GM12874 (cell line): ENCODE results near the gene LDAH.

Experiments
- TF ChIP-seq, protein P1 (sequence below): IDR thresholded peaks from 2 replicates; pipeline ENCODE4 v1.5.1; 2011; ENCODE audit warnings: low read depth, mild to moderate bottlenecking, control low read depth, low read length, moderate library complexity; ENCODE audit not compliant: insufficient read depth

The LDAH gene

DNA sequence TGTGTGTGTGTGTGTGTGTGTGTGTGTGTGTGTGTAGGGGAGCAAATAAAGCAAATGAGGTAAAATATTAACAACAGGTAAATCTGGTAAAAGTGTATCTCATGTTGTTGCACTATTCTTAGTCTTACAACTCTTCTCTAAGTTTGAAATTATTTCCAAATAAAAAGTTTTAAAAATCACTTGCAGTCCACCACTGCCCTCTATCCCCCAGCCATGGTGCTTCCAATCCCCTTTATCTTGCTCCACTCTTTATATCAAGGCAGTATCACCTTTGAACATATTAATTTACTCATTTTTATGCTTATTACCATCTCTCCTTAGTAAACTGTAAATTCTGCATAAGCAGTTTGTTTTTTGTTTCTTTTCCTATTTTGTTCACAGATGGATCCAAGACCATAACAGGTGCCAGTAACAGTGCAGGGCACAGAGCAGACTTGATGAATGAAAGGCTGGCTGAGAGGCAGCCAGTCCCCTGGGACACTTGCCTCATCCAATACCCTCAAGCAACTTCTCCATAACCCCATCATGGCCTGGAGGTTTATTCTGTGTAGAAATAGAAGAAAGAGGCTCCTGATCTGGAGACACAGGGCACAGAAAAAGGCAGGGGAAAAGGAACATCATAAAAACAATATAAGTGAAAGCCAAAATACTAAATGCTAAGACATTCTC, 67.6 kb downstream of the LDAH start:
- TF ChIP-seq, protein P1, sequence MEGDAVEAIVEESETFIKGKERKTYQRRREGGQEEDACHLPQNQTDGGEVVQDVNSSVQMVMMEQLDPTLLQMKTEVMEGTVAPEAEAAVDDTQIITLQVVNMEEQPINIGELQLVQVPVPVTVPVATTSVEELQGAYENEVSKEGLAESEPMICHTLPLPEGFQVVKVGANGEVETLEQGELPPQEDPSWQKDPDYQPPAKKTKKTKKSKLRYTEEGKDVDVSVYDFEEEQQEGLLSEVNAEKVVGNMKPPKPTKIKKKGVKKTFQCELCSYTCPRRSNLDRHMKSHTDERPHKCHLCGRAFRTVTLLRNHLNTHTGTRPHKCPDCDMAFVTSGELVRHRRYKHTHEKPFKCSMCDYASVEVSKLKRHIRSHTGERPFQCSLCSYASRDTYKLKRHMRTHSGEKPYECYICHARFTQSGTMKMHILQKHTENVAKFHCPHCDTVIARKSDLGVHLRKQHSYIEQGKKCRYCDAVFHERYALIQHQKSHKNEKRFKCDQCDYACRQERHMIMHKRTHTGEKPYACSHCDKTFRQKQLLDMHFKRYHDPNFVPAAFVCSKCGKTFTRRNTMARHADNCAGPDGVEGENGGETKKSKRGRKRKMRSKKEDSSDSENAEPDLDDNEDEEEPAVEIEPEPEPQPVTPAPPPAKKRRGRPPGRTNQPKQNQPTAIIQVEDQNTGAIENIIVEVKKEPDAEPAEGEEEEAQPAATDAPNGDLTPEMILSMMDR, result no peak

DNA sequence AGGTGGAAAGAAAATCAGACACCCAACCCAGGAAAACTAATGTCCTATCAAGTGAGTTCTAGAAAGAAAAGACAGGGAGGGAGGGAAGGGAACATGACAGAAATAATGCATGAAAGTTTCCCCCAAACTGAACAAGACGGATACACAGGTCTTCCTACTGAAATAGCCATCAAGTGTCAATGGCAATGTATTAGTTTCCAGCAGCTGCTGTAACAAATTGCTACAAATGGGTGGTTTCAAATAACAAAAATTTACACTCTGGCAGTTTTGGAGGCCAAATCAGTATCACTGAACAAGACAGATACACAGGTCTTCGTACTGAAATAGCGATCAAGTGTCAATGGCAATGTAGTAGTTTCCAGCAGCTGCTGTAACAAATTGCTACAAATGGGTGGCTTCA, 70.6 kb downstream of the LDAH start:
- TF ChIP-seq, protein P1, result no peak

DNA sequence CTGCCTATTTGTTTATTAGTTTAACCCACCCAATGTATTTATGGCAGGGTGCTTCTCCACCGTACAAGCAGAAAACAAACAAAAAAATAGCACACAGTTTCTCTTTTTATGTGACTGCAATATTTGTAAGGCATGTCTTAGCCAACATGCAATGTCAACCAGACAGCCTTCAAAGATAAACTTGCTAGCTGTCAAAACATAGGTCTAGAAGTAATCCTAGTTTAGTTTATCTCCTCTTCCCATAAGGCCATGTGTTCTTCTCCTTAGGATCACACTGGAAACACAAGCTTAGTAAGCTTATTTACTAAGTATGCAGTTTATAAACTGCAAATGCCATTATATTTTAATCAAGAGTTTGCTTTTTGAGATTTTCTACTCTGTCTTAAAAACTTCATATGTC, 75.6 kb downstream of the LDAH start:
- TF ChIP-seq, protein P1, result no peak

DNA sequence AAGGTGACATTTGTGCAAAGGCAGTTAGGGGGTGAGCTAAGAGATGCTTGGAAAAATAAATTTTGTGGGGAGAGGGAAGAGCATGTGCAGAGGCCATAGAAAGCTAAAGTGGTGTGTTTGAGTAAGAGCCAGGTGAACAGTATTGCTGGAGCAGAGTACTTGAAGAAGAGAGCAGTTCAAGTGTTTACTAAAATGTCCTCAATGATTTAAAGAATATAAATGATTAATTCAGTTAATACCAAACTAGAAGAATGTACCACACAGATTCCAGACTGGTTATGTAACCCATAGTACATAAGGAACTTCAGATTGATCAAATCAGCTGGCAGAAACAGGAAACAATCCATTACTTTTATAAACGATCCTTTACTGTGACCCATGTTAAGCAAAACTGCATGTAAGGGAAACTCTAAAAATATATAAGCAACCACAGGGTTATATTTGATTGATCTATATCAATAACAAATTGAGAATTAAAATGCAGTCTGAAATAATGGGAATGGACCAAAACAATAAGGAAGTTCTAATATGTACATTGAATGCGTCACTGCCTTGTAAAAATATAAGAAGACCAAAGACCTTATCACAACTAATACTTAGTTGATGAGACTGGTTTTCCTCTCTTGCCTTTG, 76.9 kb downstream of the LDAH start:
- TF ChIP-seq, protein P1, result no peak

DNA sequence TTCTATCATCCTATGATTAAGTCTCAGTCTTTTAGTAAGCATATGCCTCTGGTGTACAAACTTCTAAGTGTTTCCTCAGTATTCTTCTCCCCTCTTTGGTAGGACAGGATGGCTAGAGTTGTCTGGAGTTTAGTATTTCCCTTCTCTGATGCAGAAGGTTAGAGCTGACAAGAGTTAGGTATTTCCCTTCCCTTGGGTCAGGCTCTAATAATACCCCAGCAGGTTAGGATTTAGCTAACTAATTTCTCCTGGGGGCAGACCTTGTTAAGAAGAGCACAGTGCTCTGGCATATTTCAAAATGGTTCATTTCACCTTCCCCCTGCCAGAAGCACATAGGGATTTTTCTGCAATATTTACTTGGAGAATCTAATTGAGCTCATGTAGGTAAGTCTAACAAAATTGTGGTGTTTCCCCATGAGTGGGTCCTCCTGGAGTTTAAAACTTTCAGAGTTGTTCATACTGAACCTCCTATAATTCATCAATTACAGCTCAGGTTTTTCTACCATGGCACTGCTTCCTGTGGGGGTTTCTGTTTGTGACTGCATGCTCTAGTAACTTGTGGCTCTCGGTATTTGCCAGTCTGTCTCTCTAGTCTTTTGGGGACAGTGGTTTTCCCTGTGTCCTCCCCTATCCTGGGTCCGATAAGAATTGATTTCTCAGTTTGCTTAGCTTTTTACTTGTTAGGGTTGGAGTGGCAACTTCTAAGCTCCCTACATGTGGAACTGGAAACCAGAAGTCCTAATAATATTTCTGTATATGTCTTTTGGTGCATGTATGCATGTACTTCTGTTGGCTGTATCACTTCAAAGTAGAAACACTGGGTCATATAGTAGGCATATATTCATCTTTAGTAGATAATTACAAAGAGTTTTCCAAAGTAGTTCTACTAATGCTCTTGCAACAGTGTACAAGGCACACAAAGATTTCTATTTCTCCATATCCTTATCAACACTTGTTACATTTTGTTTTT, 78.2 kb downstream of the LDAH start:
- TF ChIP-seq, protein P1, result no peak

DNA sequence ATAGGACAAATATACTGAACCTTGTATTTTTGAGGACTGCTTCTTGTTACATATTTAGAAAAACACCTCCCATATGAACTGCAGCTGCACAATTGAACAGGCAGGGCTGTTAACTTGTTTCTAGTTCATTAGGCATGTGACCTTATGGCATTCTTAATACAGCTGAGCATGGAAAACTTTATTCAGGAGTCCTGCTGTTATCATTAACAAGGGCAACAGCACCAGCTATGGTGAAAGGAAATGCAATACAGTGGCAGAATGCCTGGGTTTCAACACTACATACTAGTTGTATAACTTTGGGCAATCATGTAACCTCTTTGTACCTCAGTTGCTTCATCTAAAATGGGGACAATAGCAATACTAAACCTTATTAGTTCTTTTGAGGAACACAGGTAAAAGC, 84.1 kb downstream of the LDAH start:
- TF ChIP-seq, protein P1, result no peak

DNA sequence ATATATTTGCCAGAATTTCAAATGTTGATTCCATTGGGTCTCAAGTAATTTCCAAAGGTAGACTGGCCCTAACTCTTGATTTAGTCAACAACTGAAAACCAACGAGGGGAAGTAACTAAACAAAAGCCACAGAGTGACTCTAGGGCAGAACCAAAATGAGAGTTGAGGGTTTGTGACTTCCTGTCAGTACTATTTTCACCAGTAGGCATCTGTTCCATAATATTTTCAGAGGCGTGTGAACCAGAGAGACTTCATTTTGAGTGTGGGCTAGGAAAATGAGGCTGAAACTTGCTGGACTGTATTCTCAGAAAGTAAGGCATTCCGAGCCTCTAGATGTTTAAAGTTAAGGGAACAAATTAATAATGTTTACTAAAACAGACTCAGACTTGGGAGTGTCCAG, 85.4 kb downstream of the LDAH start:
- TF ChIP-seq, protein P1, result no peak
